HepG2 (cell line): ENCODE results near the gene C16orf95. TPM values are rescaled to one million over a fixed set of nuclear protein-coding genes. Genes with fewer than 3 reads are reported as not detected.
A peak's percentile ranks its signal among the peaks of the same experiment; 100 is the strongest.

Experiments used
- ATAC-seq: fragments of 200-7000 bp; cut with Tn5 transposase; 3 replicates; pipeline ENCODE4 v1.9.1; 2020; ENCODE audit warnings: mild to moderate bottlenecking, moderate library complexity
- BruUV-seq: library from RNA; stranded (reverse); fragments of 400-500 nt; replicated peaks from 2 replicates; lab custom pipeline; 2021; lab: Mats Ljungman, UMichigan
- CTCF ChIA-PET: fragments of 300-600 bp; formaldehyde crosslinking; extraction: SDS; loops from one replicate; lab custom pipeline; 2021; ENCODE audit warnings: low total read pairs, inconsistent platforms, low intra/inter-chr PET ratio; lab: Yijun Ruan, JAX
- POLR2A ChIA-PET: fragments of 350-600 bp; sonication (Branson Sonifier 250); formaldehyde crosslinking; loops from one replicate; lab custom pipeline; 2020; ENCODE audit warnings: antibody characterized with exemption, inconsistent platforms; lab: Yijun Ruan, JAX
- DNase-seq: peaks from one replicate; pipeline ENCODE4 v3.0.0-alpha.2; 2015; ENCODE audit warnings: low spot score
- FAIRE-seq: peaks from 3 replicates; lab custom pipeline; 2011; peaks lifted over from hg19 to GRCh38; lab: Jason Lieb, UNC
- H2AFZ ChIP-seq: one replicate; pipeline ENCODE4 v1.6.1; 2011; ENCODE audit warnings: low read length, inconsistent platforms
- H3K27ac ChIP-seq: fragments of 300-600 bp; 3 replicates; pipeline ENCODE4 v1.8.0; 2011; ENCODE audit warnings: mixed run types, mild to moderate bottlenecking, mixed read lengths, low read length, inconsistent platforms; ENCODE audit not compliant: insufficient read depth; ENCODE audit errors: extremely low read length
- H3K27me3 ChIP-seq, 2 experiments: fragments of 200-600 bp in 1 of 2; 2 replicates in 1 of 2; 3 replicates in 1 of 2; pipeline versions ENCODE4 v1.6.0 to v1.8.0; 2011; ENCODE audit warnings: low read length in 2 of 2, mild to moderate bottlenecking in 2 of 2, moderate library complexity in 2 of 2, inconsistent platforms in 1 of 2; ENCODE audit not compliant: insufficient read depth in 2 of 2, control insufficient read depth in 1 of 2
- H3K36me3 ChIP-seq, 2 experiments: fragments of 200-600 bp in 1 of 2; replicated peaks in 1 of 2; 2 replicates in 1 of 2; 3 replicates in 1 of 2; pipeline versions ENCODE4 v1.5.1 to v1.8.0; 2011; ENCODE audit warnings: low read length in 2 of 2, inconsistent platforms in 1 of 2; ENCODE audit not compliant: insufficient read depth in 2 of 2, control insufficient read depth in 1 of 2
- H3K4me1 ChIP-seq: 2 replicates; pipeline ENCODE4 v1.5.1; 2012; ENCODE audit warnings: low read length, inconsistent platforms; ENCODE audit not compliant: insufficient read depth
- H3K4me2 ChIP-seq: 2 replicates; pipeline ENCODE4 v1.6.0; 2011; ENCODE audit warnings: low read depth, low read length, inconsistent platforms
- H3K4me3 ChIP-seq, 3 experiments: fragments of 200-600 bp in 1 of 3; sonication (generic), shearing (Covaris generic) in 1 of 3; replicated peaks in 1 of 3; 2 replicates each; pipeline ENCODE4 v1.5.1; 2011 to 2016; ENCODE audit warnings: low read length in 3 of 3, inconsistent platforms in 2 of 3, low read depth in 2 of 3, mild to moderate bottlenecking in 2 of 3, control low read depth in 1 of 3, mixed read lengths in 1 of 3; ENCODE audit not compliant: insufficient read depth in 1 of 3
- H3K79me2 ChIP-seq: one replicate; pipeline ENCODE4 v1.6.1; 2011; ENCODE audit warnings: low read length, inconsistent platforms; ENCODE audit not compliant: insufficient read depth
- H3K9ac ChIP-seq: 2 replicates; pipeline ENCODE4 v1.6.0; 2011; ENCODE audit warnings: mild to moderate bottlenecking, low read depth, low read length, inconsistent platforms; ENCODE audit not compliant: insufficient read depth
- H3K9me3 ChIP-seq: 2 replicates; pipeline ENCODE4 v1.5.1; 2012; ENCODE audit warnings: mild to moderate bottlenecking, low read length
- H4K20me1 ChIP-seq: 2 replicates; pipeline ENCODE4 v1.6.0; 2011; ENCODE audit warnings: inconsistent platforms, mild to moderate bottlenecking, low read length, moderate library complexity; ENCODE audit not compliant: insufficient read depth
- AGO2 ChIP-seq: fragments of 200-400 bp; formaldehyde crosslinking; optimal IDR thresholded peaks from 2 replicates; pipeline ENCODE3; 2017; ENCODE audit warnings: mild to moderate bottlenecking, low read depth, low read length, moderate library complexity
- PCBP1 ChIP-seq: fragments of 200-400 bp; formaldehyde crosslinking; IDR thresholded peaks from 2 replicates; pipeline ENCODE4 v1.6.1; 2017; ENCODE audit warnings: mild to moderate bottlenecking, low read depth, low read length, borderline replicate concordance
- POLR2A ChIP-seq, 2 experiments: IDR thresholded peaks; 2 replicates each; pipeline ENCODE4 v1.6.1; 2011; ENCODE audit warnings: low read depth in 2 of 2, low read length in 2 of 2, mild to moderate bottlenecking in 1 of 2, moderate library complexity in 1 of 2; ENCODE audit not compliant: insufficient read depth in 1 of 2
- POLR2G ChIP-seq: fragments of 200-400 bp; formaldehyde crosslinking; IDR thresholded peaks from 2 replicates; pipeline ENCODE4 v1.6.1; 2018; ENCODE audit warnings: mild to moderate bottlenecking, low read depth, low read length, moderate library complexity
- WGBS: methylation state at CpG from one replicate; pipeline ENCODE4 v1.1.6; 2017; ENCODE audit warnings: low lambda C conversion rate; 5-methylcytosine and 5-hydroxymethylcytosine counted together
- in situ Hi-C: cut with HindIII; loops from 2 replicates; pipeline ENCODE4 v1.10.0; 2017; ENCODE audit warnings: low pct_unique_long_range_greater_than_20kb; ENCODE audit not compliant: extremely low pct_ligation_motif_present
- intact Hi-C: fragments of 100-400 bp; cut with micrococcal nuclease; formaldehyde crosslinking; loops from one replicate; pipeline ENCODE4 v1.10.0; 2022; ENCODE audit not compliant: unreplicated experiment
- polyA plus RNA-seq, 8 experiments: library from polyadenylated mRNA; depleted of rRNA in 3 of 8; stranded (reverse) in 7 of 8; unstranded in 1 of 8; fragments of >200 nt; fragmentation: Illumina TruSeq in 4 of 8; extraction: Trizol in 4 of 8; gene quantifications; 2 replicates each; pipeline versions ENCODE4 v1.2.1 to v1.2.3, GENCODE V29; 2011 to 2016; ENCODE audit warnings: low read depth in 4 of 8, missing spikeins in 1 of 8, mixed read lengths in 1 of 8; ENCODE audit not compliant: insufficient read depth in 1 of 8
- total RNA-seq, 5 experiments: library from RNA; depleted of rRNA; stranded (reverse); fragments of >200 nt; fragmentation: Illumina TruSeq; extraction: Trizol; gene quantifications; 2 replicates each; pipeline ENCODE4 v1.2.3, GENCODE V29; 2016; ENCODE audit warnings: low read depth in 1 of 5
- TF ChIP-seq, protein P1 (sequence below): sonication (generic); formaldehyde crosslinking; IDR thresholded peaks from 2 replicates; pipeline ENCODE4 v1.5.1; 2020; ENCODE audit warnings: mild to moderate bottlenecking, missing genetic modification reagents, borderline replicate concordance

C16orf95 gene
- total and polyA plus RNA-seq, 2 of the 13 experiments (the other 11 are each of a cell fraction or from before 2014, with no cell fraction given): 2.8 to 8.6 TPM

DNA sequence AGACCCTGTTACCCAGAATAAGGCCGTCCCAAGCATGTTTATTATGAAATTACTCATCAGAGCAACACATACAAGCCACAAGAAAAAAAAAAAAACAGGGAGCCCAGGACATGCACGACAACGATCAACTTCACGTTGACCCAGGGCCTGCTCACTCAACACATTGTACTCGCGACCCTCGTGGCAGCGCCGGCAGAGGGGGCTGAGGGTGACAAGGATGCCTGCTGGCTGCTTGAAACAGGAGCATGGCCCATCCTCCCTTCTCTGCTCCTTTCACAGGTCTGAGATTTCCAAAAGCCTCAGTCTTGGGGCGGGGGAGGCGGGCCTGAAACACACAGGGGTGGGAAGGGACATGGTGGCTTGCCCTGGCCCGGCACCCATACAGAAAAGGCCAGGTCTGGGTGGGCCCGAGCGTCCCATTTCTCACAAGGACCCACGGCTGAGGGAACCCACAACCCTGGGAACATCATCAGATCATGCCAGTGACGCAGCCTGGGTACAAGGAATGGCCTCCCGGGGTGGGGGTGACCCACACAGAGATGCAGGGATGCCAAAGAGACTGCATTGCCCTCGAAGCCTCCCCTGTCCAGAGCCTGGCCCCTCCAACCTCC lies 21.1 kb upstream of the C16orf95 start:
- FAIRE-seq (no peak), DNase-seq (no peak), ATAC-seq (no peak)
- Histone ChIP-seq H3K4me3 (no peak overlapping the region), H2AFZ (no peak overlapping the region), H3K9me3 (no peaks in the 10 kb centered on the region), H3K27ac (no peak overlapping the region), H4K20me1 (peaks cover 84% of the 10 kb centered on the region), H3K27me3 (no peaks in the 10 kb centered on the region), H3K4me1 (no peaks in the 10 kb centered on the region), H3K4me2 (no peak overlapping the region), H3K36me3 (peaks cover 71 to 95% of the 10 kb centered on the region in 2 experiments), H3K9ac (no peak overlapping the region), H3K79me2 (peaks cover 57% of the 10 kb centered on the region)
- POLR2A ChIA-PET: no interaction called here
- 0 out of 4 replicates have a peak, but pooled peaks of 1 of the 2 experiments have one; percentile 23 for TF ChIP-seq POLR2A (IDR thresholded peaks at IDR 0.05; ENCODE audit: insufficient read depth in 1 of 2, low read depth in 2 of 2, low read length in 2 of 2)
- TF ChIP-seq AGO2: peak; percentile 80
- TF ChIP-seq, protein P1, sequence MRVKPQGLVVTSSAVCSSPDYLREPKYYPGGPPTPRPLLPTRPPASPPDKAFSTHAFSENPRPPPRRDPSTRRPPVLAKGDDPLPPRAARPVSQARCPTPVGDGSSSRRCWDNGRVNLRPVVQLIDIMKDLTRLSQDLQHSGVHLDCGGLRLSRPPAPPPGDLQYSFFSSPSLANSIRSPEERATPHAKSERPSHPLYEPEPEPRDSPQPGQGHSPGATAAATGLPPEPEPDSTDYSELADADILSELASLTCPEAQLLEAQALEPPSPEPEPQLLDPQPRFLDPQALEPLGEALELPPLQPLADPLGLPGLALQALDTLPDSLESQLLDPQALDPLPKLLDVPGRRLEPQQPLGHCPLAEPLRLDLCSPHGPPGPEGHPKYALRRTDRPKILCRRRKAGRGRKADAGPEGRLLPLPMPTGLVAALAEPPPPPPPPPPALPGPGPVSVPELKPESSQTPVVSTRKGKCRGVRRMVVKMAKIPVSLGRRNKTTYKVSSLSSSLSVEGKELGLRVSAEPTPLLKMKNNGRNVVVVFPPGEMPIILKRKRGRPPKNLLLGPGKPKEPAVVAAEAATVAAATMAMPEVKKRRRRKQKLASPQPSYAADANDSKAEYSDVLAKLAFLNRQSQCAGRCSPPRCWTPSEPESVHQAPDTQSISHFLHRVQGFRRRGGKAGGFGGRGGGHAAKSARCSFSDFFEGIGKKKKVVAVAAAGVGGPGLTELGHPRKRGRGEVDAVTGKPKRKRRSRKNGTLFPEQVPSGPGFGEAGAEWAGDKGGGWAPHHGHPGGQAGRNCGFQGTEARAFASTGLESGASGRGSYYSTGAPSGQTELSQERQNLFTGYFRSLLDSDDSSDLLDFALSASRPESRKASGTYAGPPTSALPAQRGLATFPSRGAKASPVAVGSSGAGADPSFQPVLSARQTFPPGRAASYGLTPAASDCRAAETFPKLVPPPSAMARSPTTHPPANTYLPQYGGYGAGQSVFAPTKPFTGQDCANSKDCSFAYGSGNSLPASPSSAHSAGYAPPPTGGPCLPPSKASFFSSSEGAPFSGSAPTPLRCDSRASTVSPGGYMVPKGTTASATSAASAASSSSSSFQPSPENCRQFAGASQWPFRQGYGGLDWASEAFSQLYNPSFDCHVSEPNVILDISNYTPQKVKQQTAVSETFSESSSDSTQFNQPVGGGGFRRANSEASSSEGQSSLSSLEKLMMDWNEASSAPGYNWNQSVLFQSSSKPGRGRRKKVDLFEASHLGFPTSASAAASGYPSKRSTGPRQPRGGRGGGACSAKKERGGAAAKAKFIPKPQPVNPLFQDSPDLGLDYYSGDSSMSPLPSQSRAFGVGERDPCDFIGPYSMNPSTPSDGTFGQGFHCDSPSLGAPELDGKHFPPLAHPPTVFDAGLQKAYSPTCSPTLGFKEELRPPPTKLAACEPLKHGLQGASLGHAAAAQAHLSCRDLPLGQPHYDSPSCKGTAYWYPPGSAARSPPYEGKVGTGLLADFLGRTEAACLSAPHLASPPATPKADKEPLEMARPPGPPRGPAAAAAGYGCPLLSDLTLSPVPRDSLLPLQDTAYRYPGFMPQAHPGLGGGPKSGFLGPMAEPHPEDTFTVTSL (CRISPR knock-in tag): no peak
- TF ChIP-seq PCBP1: 0 out of 2 replicates have a peak, but pooled peaks have one; percentile 43
- peak; percentile 39; the same call in 1 of the 2 replicates for TF ChIP-seq POLR2G
- in situ Hi-C loops: no loop called here
- 85% methylated on average over 16 of the region's 18 CpGs for WGBS
- CTCF ChIA-PET: no interaction called here
- intact Hi-C loops: no loop called here
- BruUV-seq: no TSS peak
